ENCODE data around the gene RMC1.

- TF ChIP-seq, protein P1, sequence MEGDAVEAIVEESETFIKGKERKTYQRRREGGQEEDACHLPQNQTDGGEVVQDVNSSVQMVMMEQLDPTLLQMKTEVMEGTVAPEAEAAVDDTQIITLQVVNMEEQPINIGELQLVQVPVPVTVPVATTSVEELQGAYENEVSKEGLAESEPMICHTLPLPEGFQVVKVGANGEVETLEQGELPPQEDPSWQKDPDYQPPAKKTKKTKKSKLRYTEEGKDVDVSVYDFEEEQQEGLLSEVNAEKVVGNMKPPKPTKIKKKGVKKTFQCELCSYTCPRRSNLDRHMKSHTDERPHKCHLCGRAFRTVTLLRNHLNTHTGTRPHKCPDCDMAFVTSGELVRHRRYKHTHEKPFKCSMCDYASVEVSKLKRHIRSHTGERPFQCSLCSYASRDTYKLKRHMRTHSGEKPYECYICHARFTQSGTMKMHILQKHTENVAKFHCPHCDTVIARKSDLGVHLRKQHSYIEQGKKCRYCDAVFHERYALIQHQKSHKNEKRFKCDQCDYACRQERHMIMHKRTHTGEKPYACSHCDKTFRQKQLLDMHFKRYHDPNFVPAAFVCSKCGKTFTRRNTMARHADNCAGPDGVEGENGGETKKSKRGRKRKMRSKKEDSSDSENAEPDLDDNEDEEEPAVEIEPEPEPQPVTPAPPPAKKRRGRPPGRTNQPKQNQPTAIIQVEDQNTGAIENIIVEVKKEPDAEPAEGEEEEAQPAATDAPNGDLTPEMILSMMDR (IDR thresholded peaks at IDR 0.05) = no peak
- TF ChIP-seq EP300 (IDR thresholded peaks at IDR 0.05) (no peak), POLR2A (IDR thresholded peaks at IDR 0.05) (no peak)
These were observed 43.8 kb upstream of the RMC1 start for GRCh38 chr18:23459530-23459921.
